ENCODE data around the gene CERS4.
"Not testable (repeated sequence)": the region's sequence is repeated elsewhere in the genome, so short reads cannot be mapped to it uniquely, and the experiment has no call there.

Gene CERS4

GRCh38 chr19:8192221-8192820, 16.8 kb upstream of the CERS4 start:
- H3K36me3 ChIP-seq (ENCODE audit: low read depth): no peaks in the 10 kb centered on the region
- no peak overlapping the region for H3K4me3 ChIP-seq (ENCODE audit: severe bottlenecking)
- H3K27ac ChIP-seq (ENCODE audit: poor library complexity, severe bottlenecking): no peak overlapping the region
- ATAC-seq (ENCODE audit: low read depth) (no peak), DNase-seq (ENCODE audit: low spot score) (no peak)
- no peak for TF ChIP-seq CTCF (IDR thresholded peaks at IDR 0.05; ENCODE audit: poor library complexity, severe bottlenecking)
- H3K9me3 ChIP-seq (ENCODE audit: severe bottlenecking): no peaks in the 10 kb centered on the region
- H3K27me3 ChIP-seq (ENCODE audit: insufficient read depth, poor library complexity, severe bottlenecking): no peaks in the 10 kb centered on the region
- H3K4me1 ChIP-seq (ENCODE audit: insufficient read depth, poor library complexity, severe bottlenecking): no peaks in the 10 kb centered on the region

GRCh38 chr19:8194528-8195267, 14.5 kb upstream of the CERS4 start:
- no peak overlapping the region for H3K27ac ChIP-seq (ENCODE audit: poor library complexity, severe bottlenecking)
- no peaks in the 10 kb centered on the region for H3K36me3 ChIP-seq (ENCODE audit: low read depth)

GRCh38 chr19:8196271-8196927, 12.8 kb upstream of the CERS4 start:
- Histone ChIP-seq H3K4me1 (ENCODE audit: insufficient read depth, poor library complexity, severe bottlenecking) (no peaks in the 10 kb centered on the region), H3K4me3 (ENCODE audit: severe bottlenecking) (no peak overlapping the region), H3K36me3 (ENCODE audit: low read depth) (no peaks in the 10 kb centered on the region), H3K9me3 (ENCODE audit: severe bottlenecking) (no peaks in the 10 kb centered on the region), H3K27ac (ENCODE audit: poor library complexity, severe bottlenecking) (no peak overlapping the region), H3K27me3 (ENCODE audit: insufficient read depth, poor library complexity, severe bottlenecking) (no peaks in the 10 kb centered on the region)
- TF ChIP-seq CTCF (IDR thresholded peaks at IDR 0.05; ENCODE audit: poor library complexity, severe bottlenecking): no peak
- no peak for DNase-seq (ENCODE audit: low spot score)
- ATAC-seq (ENCODE audit: low read depth): no peak

More at GRCh38 chr19:8194528-8195267, 14.5 kb upstream of the CERS4 start:
- DNase-seq (ENCODE audit: low spot score) (no peak), ATAC-seq (ENCODE audit: low read depth) (no peak)
- Histone ChIP-seq H3K9me3 (ENCODE audit: severe bottlenecking) (no peaks in the 10 kb centered on the region), H3K4me1 (ENCODE audit: insufficient read depth, poor library complexity, severe bottlenecking) (no peaks in the 10 kb centered on the region), H3K4me3 (ENCODE audit: severe bottlenecking) (no peak overlapping the region), H3K27me3 (ENCODE audit: insufficient read depth, poor library complexity, severe bottlenecking) (no peaks in the 10 kb centered on the region)
- no peak for TF ChIP-seq CTCF (IDR thresholded peaks at IDR 0.05; ENCODE audit: poor library complexity, severe bottlenecking)

- not testable (repeated sequence) for H3K27me3 ChIP-seq (ENCODE audit: insufficient read depth, poor library complexity, severe bottlenecking); H3K36me3 ChIP-seq (ENCODE audit: low read depth); H3K4me3 ChIP-seq (ENCODE audit: severe bottlenecking); H3K27ac ChIP-seq (ENCODE audit: poor library complexity, severe bottlenecking); ATAC-seq (ENCODE audit: low read depth); H3K9me3 ChIP-seq (ENCODE audit: severe bottlenecking); DNase-seq (ENCODE audit: low spot score); H3K4me1 ChIP-seq (ENCODE audit: insufficient read depth, poor library complexity, severe bottlenecking)
Observed at GRCh38 chr19:8203288-8204120, 5.7 kb upstream of the CERS4 start.

- TF ChIP-seq CTCF (IDR thresholded peaks at IDR 0.05; ENCODE audit: poor library complexity, severe bottlenecking): no peak
Observed at GRCh38 chr19:8204961-8205360, 4.2 kb upstream of the CERS4 start.

More at GRCh38 chr19:8204961-8205360, 4.2 kb upstream of the CERS4 start:
- DNase-seq (ENCODE audit: low spot score) (no peak), ATAC-seq (ENCODE audit: low read depth) (no peak)
- Histone ChIP-seq H3K9me3 (ENCODE audit: severe bottlenecking) (no peaks in the 10 kb centered on the region), H3K27ac (ENCODE audit: poor library complexity, severe bottlenecking) (no peak overlapping the region), H3K4me1 (ENCODE audit: insufficient read depth, poor library complexity, severe bottlenecking) (no peaks in the 10 kb centered on the region), H3K27me3 (ENCODE audit: insufficient read depth, poor library complexity, severe bottlenecking) (no peaks in the 10 kb centered on the region), H3K36me3 (ENCODE audit: low read depth) (no peaks in the 10 kb centered on the region), H3K4me3 (ENCODE audit: severe bottlenecking) (no peak overlapping the region)
